ENCODE results near the gene PELO.

- TF ChIP-seq CTCF (IDR thresholded peaks at IDR 0.05; ENCODE audit: borderline replicate concordance, extremely low read depth, low read length, poor library complexity, severe bottlenecking) (no peak), EZH2 (IDR thresholded peaks at IDR 0.05; ENCODE audit: borderline replicate concordance, low read depth, low read length, severe bottlenecking) (no peak)
Measured at GRCh38 chr5:52774005-52774410, 13.7 kb upstream of the PELO start.
